HuH-7.5 (cell line): Measurements from ENCODE around the gene CLIC4.

Source experiments
- DNase-seq: peaks from one replicate; pipeline ENCODE4 v3.0.0; 2011; ENCODE audit warnings: low spot score

Gene CLIC4

GRCh38 chr1:24859063-24860010 lies 114.1 kb downstream of the CLIC4 start:
- DNase-seq: no peak

GRCh38 chr1:24860841-24861240 lies 115.6 kb downstream of the CLIC4 start:
- no peak for DNase-seq

GRCh38 chr1:24861821-24862727 lies 116.8 kb downstream of the CLIC4 start:
- DNase-seq: no peak

- no peak for DNase-seq
Observed at GRCh38 chr1:24862775-24863483, 117.7 kb downstream of the CLIC4 start.

GRCh38 chr1:24864370-24864777 lies 119.1 kb downstream of the CLIC4 start:
- no peak for DNase-seq

- no peak for DNase-seq
Observed at GRCh38 chr1:24865168-24865567, 119.9 kb downstream of the CLIC4 start.

- DNase-seq: no peak
Observed at GRCh38 chr1:24865587-24865986, 120.3 kb downstream of the CLIC4 start.

- no peak for DNase-seq
Observed at GRCh38 chr1:24866211-24867083, 121.2 kb downstream of the CLIC4 start.

- DNase-seq: no peak
Observed at GRCh38 chr1:24867084-24867870, 122.0 kb downstream of the CLIC4 start.

- DNase-seq: no peak
Observed at GRCh38 chr1:24868016-24868875, 123.0 kb downstream of the CLIC4 start.

- DNase-seq: no peak
Observed at GRCh38 chr1:24870551-24871195, 125.4 kb downstream of the CLIC4 start.

GRCh38 chr1:24871306-24871901 lies 126.2 kb downstream of the CLIC4 start:
- no peak for DNase-seq

GRCh38 chr1:24872061-24872850 lies 127.0 kb downstream of the CLIC4 start:
- no peak for DNase-seq

- DNase-seq: no peak
Observed at GRCh38 chr1:24873148-24873547, 127.9 kb downstream of the CLIC4 start.

GRCh38 chr1:24874056-24874455 lies 128.8 kb downstream of the CLIC4 start:
- no peak for DNase-seq

- no peak for DNase-seq
Observed at GRCh38 chr1:24874611-24875234, 129.5 kb downstream of the CLIC4 start.

GRCh38 chr1:24875257-24875656 lies 130.0 kb downstream of the CLIC4 start:
- no peak for DNase-seq
